H1 (cell line): ENCODE measurements around the gene LGI4. TPM values are rescaled to one million over a fixed set of nuclear protein-coding genes. Genes with fewer than 3 reads are reported as not detected.
"Not testable (repeated sequence)": the region's sequence is repeated elsewhere in the genome, so short reads cannot be mapped to it uniquely, and the experiment has no call there.

Experiments used
- CTCF ChIA-PET: fragments of 300-600 bp; sonication (Branson Sonifier 250); formaldehyde crosslinking; loops from one replicate; lab custom pipeline; 2021; ENCODE audit not compliant: partially characterized antibody; lab: Charles Lee
- POLR2A ChIA-PET: fragments of 300-600 bp; sonication (Branson Sonifier 250); formaldehyde crosslinking; loops from one replicate; lab custom pipeline; 2021; ENCODE audit warnings: inconsistent platforms; ENCODE audit not compliant: partially characterized antibody; lab: Charles Lee
- DNase-seq, 2 experiments: peaks; one replicate each; pipeline versions ENCODE4 v3.0.0 to v3.0.0-alpha.2; 2010 to 2022; ENCODE audit warnings: low spot score in 2 of 2, low read depth in 1 of 2, mixed read lengths in 1 of 2
- FAIRE-seq: peaks from 2 replicates; lab custom pipeline; 2011; peaks lifted over from hg19 to GRCh38; lab: Jason Lieb, UNC
- H2AFZ ChIP-seq: 2 replicates; pipeline ENCODE4 v1.8.1; 2012; ENCODE audit warnings: low read length, inconsistent platforms
- H2AK5ac ChIP-seq: 2 replicates; pipeline ENCODE4 v1.6.1; 2013; ENCODE audit warnings: low read depth, low read length
- H2BK120ac ChIP-seq: replicated peaks from 2 replicates; pipeline ENCODE3; 2013; ENCODE audit warnings: low read depth, low read length, inconsistent platforms
- H2BK12ac ChIP-seq: 2 replicates; pipeline ENCODE4 v1.6.1; 2013; ENCODE audit warnings: low read depth, low read length
- H2BK15ac ChIP-seq: 2 replicates; pipeline ENCODE4 v1.6.1; 2013; ENCODE audit warnings: low read length
- H2BK20ac ChIP-seq: 2 replicates; pipeline ENCODE4 v1.6.1; 2013; ENCODE audit warnings: low read length
- H2BK5ac ChIP-seq: 2 replicates; pipeline ENCODE4 v1.6.1; 2013; ENCODE audit warnings: low read depth, low read length
- H3K14ac ChIP-seq: 2 replicates; pipeline ENCODE4 v1.6.1; 2013; ENCODE audit warnings: inconsistent platforms; ENCODE audit not compliant: insufficient read length
- H3K18ac ChIP-seq: 2 replicates; pipeline ENCODE4 v1.6.1; 2013; ENCODE audit warnings: low read length; ENCODE audit errors: extremely low read depth
- H3K23ac ChIP-seq: 2 replicates; pipeline ENCODE4 v1.6.1; 2013; ENCODE audit warnings: inconsistent platforms; ENCODE audit not compliant: insufficient read length
- H3K23me2 ChIP-seq: 2 replicates; pipeline ENCODE4 v1.6.1; 2013; ENCODE audit warnings: low read depth, low read length
- H3K27ac ChIP-seq: 2 replicates; pipeline ENCODE4 v1.6.1; 2011; ENCODE audit warnings: low read depth, low read length, inconsistent platforms
- H3K27me3 ChIP-seq, 4 experiments: replicated peaks in 1 of 4; 1 replicate in 1 of 4; 2 replicates in 3 of 4; pipeline versions ENCODE4 v1.6.1 to v1.8.1; 2011 to 2013; ENCODE audit warnings: low read length in 3 of 4, mild to moderate bottlenecking in 3 of 4, inconsistent platforms in 2 of 4, mixed read lengths in 2 of 4, moderate library complexity in 1 of 4; ENCODE audit not compliant: control insufficient read depth in 3 of 4, insufficient read depth in 3 of 4; ENCODE audit errors: extremely low read depth in 1 of 4
- H3K36me3 ChIP-seq, 4 experiments: 2 replicates each; pipeline versions ENCODE4 v1.6.1 to v1.8.1; 2011 to 2013; ENCODE audit warnings: mild to moderate bottlenecking in 4 of 4, low read length in 3 of 4, moderate library complexity in 2 of 4, control low read depth in 1 of 4, inconsistent platforms in 1 of 4; ENCODE audit not compliant: insufficient read depth in 4 of 4, control insufficient read depth in 2 of 4
- H3K4ac ChIP-seq: replicated peaks from 2 replicates; pipeline ENCODE3; 2013; ENCODE audit warnings: low read length, low read depth, mixed read lengths, inconsistent platforms; ENCODE audit not compliant: insufficient read length
- H3K4me1 ChIP-seq, 4 experiments: replicated peaks in 1 of 4; 1 replicate in 1 of 4; 2 replicates in 3 of 4; pipeline versions ENCODE4 v1.6.1 to v1.8.1; 2011 to 2013; ENCODE audit warnings: low read length in 3 of 4, inconsistent platforms in 2 of 4, mixed read lengths in 1 of 4; ENCODE audit not compliant: insufficient read depth in 4 of 4, control insufficient read depth in 3 of 4
- H3K4me2 ChIP-seq, 2 experiments: 2 replicates each; pipeline versions ENCODE4 v1.6.1 to v1.8.1; 2011 to 2013; ENCODE audit warnings: low read depth in 2 of 2, low read length in 2 of 2, control low read depth in 1 of 2, inconsistent platforms in 1 of 2, mild to moderate bottlenecking in 1 of 2; ENCODE audit not compliant: insufficient read depth in 1 of 2
- H3K4me3 ChIP-seq, 4 experiments: fragments of 200-600, 300-600 bp in 1 of 4; sonication (generic), shearing (Covaris generic), sonication (Bioruptor Twin) in 1 of 4; 2 replicates each; pipeline versions ENCODE4 v1.5.1 to v1.8.1; 2011 to 2016; ENCODE audit warnings: low read length in 4 of 4, low read depth in 3 of 4, control low read depth in 2 of 4, inconsistent platforms in 2 of 4, mild to moderate bottlenecking in 2 of 4, mixed read lengths in 1 of 4, moderate library complexity in 1 of 4; ENCODE audit not compliant: insufficient read depth in 2 of 4; ENCODE audit errors: extremely low read depth in 1 of 4
- H3K56ac ChIP-seq: replicated peaks from 2 replicates; pipeline ENCODE3; 2013; ENCODE audit warnings: low read depth, mild to moderate bottlenecking, mixed read lengths, low read length, inconsistent platforms; ENCODE audit not compliant: insufficient read length
- H3K79me1 ChIP-seq: 2 replicates; pipeline ENCODE4 v1.6.1; 2013; ENCODE audit warnings: low read depth, low read length, control low read depth
- H3K79me2 ChIP-seq, 2 experiments: 2 replicates each; pipeline versions ENCODE4 v1.6.1 to v1.8.1; 2012 to 2013; ENCODE audit warnings: low read length in 2 of 2, mild to moderate bottlenecking in 2 of 2, inconsistent platforms in 1 of 2; ENCODE audit not compliant: insufficient read depth in 2 of 2, control insufficient read depth in 1 of 2
- H3K9ac ChIP-seq, 4 experiments: replicated peaks in 1 of 4; 1 replicate in 1 of 4; 2 replicates in 3 of 4; pipeline versions ENCODE4 v1.6.1 to v1.8.1; 2011 to 2013; ENCODE audit warnings: low read depth in 3 of 4, low read length in 3 of 4, control low read depth in 2 of 4, mild to moderate bottlenecking in 2 of 4, moderate library complexity in 2 of 4, inconsistent platforms in 1 of 4; ENCODE audit errors: extremely low read depth in 1 of 4
- H3K9me3 ChIP-seq, 2 experiments: 2 replicates each; pipeline versions ENCODE4 v1.6.1 to v1.8.1; 2012 to 2013; ENCODE audit warnings: mild to moderate bottlenecking in 2 of 2, moderate library complexity in 2 of 2, control low read depth in 1 of 2, inconsistent platforms in 1 of 2, low read depth in 1 of 2, low read length in 1 of 2, mixed read lengths in 1 of 2; ENCODE audit not compliant: insufficient read depth in 2 of 2
- H4K20me1 ChIP-seq, 2 experiments: replicated peaks in 1 of 2; 2 replicates each; pipeline versions ENCODE3 to v1.8.1; 2011 to 2013; ENCODE audit warnings: inconsistent platforms in 2 of 2, low read length in 2 of 2, mild to moderate bottlenecking in 1 of 2; ENCODE audit not compliant: insufficient read depth in 2 of 2, control insufficient read depth in 1 of 2
- H4K5ac ChIP-seq: 2 replicates; pipeline ENCODE4 v1.6.1; 2013; ENCODE audit warnings: low read length, low read depth, mixed read lengths, inconsistent platforms; ENCODE audit not compliant: insufficient read length
- H4K8ac ChIP-seq: 2 replicates; pipeline ENCODE4 v1.8.0; 2013; ENCODE audit warnings: mild to moderate bottlenecking, moderate library complexity, low read length, inconsistent platforms; ENCODE audit not compliant: insufficient read depth; ENCODE audit errors: extremely low read depth
- H4K91ac ChIP-seq: replicated peaks from 2 replicates; pipeline ENCODE3; 2013; ENCODE audit warnings: low read length, mixed read lengths, inconsistent platforms; ENCODE audit not compliant: insufficient read length
- WGBS, 2 experiments: shearing (Covaris generic) in 1 of 2; methylation state at CpG; one replicate each; pipeline versions ENCODE4 v1.1.6 to v1.1.7; 2013 to 2015; ENCODE audit warnings: low lambda C conversion rate in 2 of 2, mixed read lengths in 2 of 2, inconsistent platforms in 1 of 2, low coverage in 1 of 2, missing lambda C conversion rate in 1 of 2; ENCODE audit not compliant: insufficient replicate concordance in 2 of 2, insufficient coverage in 1 of 2, insufficient read length in 1 of 2; ENCODE audit errors: extremely low coverage in 1 of 2, missing lambda C conversion rate in 1 of 2; 5-methylcytosine and 5-hydroxymethylcytosine counted together
- polyA plus RNA-seq, 7 experiments: library from polyadenylated mRNA; depleted of rRNA in 3 of 7; stranded (reverse) in 5 of 7; unstranded in 2 of 7; fragments of >200 nt in 5 of 7; fragments of 200-250 nt in 2 of 7; gene quantifications; 1 replicate in 5 of 7; 2 replicates in 1 of 7; 4 replicates in 1 of 7; pipeline versions ENCODE4 v1.2.1 to v1.2.3, GENCODE V29; 2011 to 2013; ENCODE audit warnings: missing spikeins in 2 of 7, mixed read lengths in 2 of 7
- total RNA-seq: library from RNA; stranded (reverse); fragmentation: NEBNext Ultra II Directional; extraction: Animal tissue kit (Norgen Biotek cat#: 25700); gene quantifications from 2 replicates; pipeline ENCODE4 v1.2.1, GENCODE V29; 2021

Gene LGI4
- total and polyA plus RNA-seq, 2 of the 8 experiments (the other 6 are each of a cell fraction or from before 2014, with no cell fraction given), result 2.0 to 8.2 TPM

DNA sequence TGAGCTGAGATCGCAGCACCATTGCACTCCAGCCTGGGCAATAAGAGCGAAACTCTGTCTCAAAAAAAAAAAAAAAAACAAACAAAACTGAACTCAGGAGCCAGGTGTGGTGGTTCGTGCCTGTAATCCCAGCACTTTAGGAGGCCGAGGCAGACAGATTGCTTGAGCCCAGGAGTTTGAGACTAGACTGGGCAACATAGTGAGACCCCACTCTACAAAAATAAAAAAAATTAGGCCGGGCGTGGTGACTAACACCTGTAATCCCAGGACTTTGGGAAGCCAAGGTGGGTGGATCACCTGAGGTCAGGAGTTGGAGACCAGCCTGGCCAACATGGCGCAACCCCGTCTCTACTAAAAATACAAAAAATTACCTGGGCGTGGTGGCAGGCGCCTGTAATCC lies 32.9 kb downstream of the LGI4 start:
- H3K27ac ChIP-seq, H4K5ac ChIP-seq, H3K36me3 ChIP-seq, H3K79me2 ChIP-seq, H3K4me2 ChIP-seq, H3K23ac ChIP-seq, H3K4me1 ChIP-seq, H2BK15ac ChIP-seq, H3K4me3 ChIP-seq, H3K79me1 ChIP-seq, H4K20me1 ChIP-seq, POLR2A ChIA-PET, H2AK5ac ChIP-seq, H3K9me3 ChIP-seq, FAIRE-seq, H2BK12ac ChIP-seq, H2BK120ac ChIP-seq, H3K27me3 ChIP-seq, H4K91ac ChIP-seq, H3K23me2 ChIP-seq, H3K56ac ChIP-seq, DNase-seq, H3K4ac ChIP-seq, H4K8ac ChIP-seq, H3K9ac ChIP-seq, H3K18ac ChIP-seq, H2BK5ac ChIP-seq, H3K14ac ChIP-seq, H2BK20ac ChIP-seq, H2AFZ ChIP-seq: not testable (repeated sequence)
- CTCF ChIA-PET, result interaction anchor here (0.6 kb wide), 1 partner anchor 433 kb away, joined by 3 read pairs; no protein-coding TSS in a partner anchor
- WGBS, 2 experiments, result 95% methylated on average over 10 of the region's 10 CpGs; no CpG with 5 or more reads in 1 of the 2 experiments
